Aorta (tissue), 5 donors: ENCODE measurements around the gene ADGRL1. TPM values are rescaled to one million over a fixed set of nuclear protein-coding genes. Genes with fewer than 3 reads are reported as not detected.

ENCODE experiments used
- ATAC-seq: fragments of 200-7000 bp; cut with Tn5 transposase; one replicate; pipeline ENCODE4 v1.9.1; 2022; ENCODE audit warnings: moderate library complexity; ENCODE audit not compliant: low FRiP score
- DNase-seq, 2 donors: peaks; one replicate each; pipeline ENCODE4 v3.0.0-alpha.2; 2020
- H3K27ac ChIP-seq, 2 donors: one replicate each; pipeline ENCODE4 v1.5.1; 2013; ENCODE audit warnings: low read length in 2 of 2, mild to moderate bottlenecking in 2 of 2, moderate library complexity in 2 of 2, control low read depth in 1 of 2, inconsistent platforms in 1 of 2, low read depth in 1 of 2
- H3K27me3 ChIP-seq, 2 donors: one replicate each; pipeline ENCODE4 v1.6.1; 2013; ENCODE audit warnings: control low read depth in 1 of 2, low read length in 1 of 2, mild to moderate bottlenecking in 1 of 2, moderate library complexity in 1 of 2; ENCODE audit not compliant: insufficient read depth in 2 of 2, control insufficient read depth in 1 of 2
- H3K36me3 ChIP-seq, 2 donors: one replicate each; pipeline ENCODE4 v1.6.1; 2013; ENCODE audit warnings: control low read depth in 1 of 2, low read length in 1 of 2, mild to moderate bottlenecking in 1 of 2; ENCODE audit not compliant: insufficient read depth in 2 of 2, control insufficient read depth in 1 of 2
- H3K4me1 ChIP-seq, 2 donors: one replicate each; pipeline ENCODE4 v1.6.1; 2013; ENCODE audit warnings: low read length in 2 of 2, control low read depth in 1 of 2, mild to moderate bottlenecking in 1 of 2, moderate library complexity in 1 of 2; ENCODE audit not compliant: insufficient read depth in 2 of 2, control insufficient read depth in 1 of 2
- H3K4me3 ChIP-seq, 2 donors: one replicate each; pipeline ENCODE4 v1.5.1; 2013; ENCODE audit warnings: low read length in 2 of 2, control low read depth in 1 of 2, mild to moderate bottlenecking in 1 of 2
- H3K9me3 ChIP-seq: one replicate; pipeline ENCODE4 v1.6.1; 2013; ENCODE audit warnings: mild to moderate bottlenecking, low read length; ENCODE audit not compliant: control insufficient read depth
- WGBS, 2 donors: extraction: QIAGEN DNeasy Blood & Tissue Kit; methylation state at CpG; one replicate each; pipeline ENCODE4 v1.1.7; 2013; 5-methylcytosine and 5-hydroxymethylcytosine counted together
- intact Hi-C, 2 donors: fragments of 100-400 bp; cut with DNase I; formaldehyde crosslinking; loops; one replicate each; pipeline versions ENCODE4 v1.14.2 to v1.15.0; 2022
- polyA plus RNA-seq, 2 donors: library from polyadenylated mRNA; stranded (reverse); fragments of 200-250 nt; gene quantifications; one replicate each; pipeline ENCODE4 v1.2.3, GENCODE V29; 2013
- total RNA-seq, 2 donors: library from RNA; stranded (reverse); fragmentation: NEBNext Ultra II Directional; extraction: Animal tissue kit (Norgen Biotek cat#: 25700); gene quantifications; one replicate each; pipeline ENCODE4 v1.2.1, GENCODE V29; 2021
- donor health status: healthy with polysubstance abuse.
- donor health status: Bipolar disorder and iron deficiency.
- donor health status: DM: no; HTN: no; CAD: no.
- donor health status: DM: no; HTN: no; CAD: no.
- donor health status: DM: yes; HTN: yes; CAD: no.

Gene ADGRL1
- total and polyA plus RNA-seq, 4 donors, result 5.3 to 26.3 (median 8.7) TPM

GRCh38 chr19:14155371-14155770 is 50.6 kb downstream of the ADGRL1 start:
- no peak for ATAC-seq
- no peaks in the 10 kb centered on the region for H3K9me3 ChIP-seq
- no peaks in the 10 kb centered on the region for H3K4me1 ChIP-seq
- H3K27ac ChIP-seq, result no peak overlapping the region
- peaks cover 0 to 4% of the 10 kb centered on the region in 2 donors for H3K36me3 ChIP-seq
- H3K27me3 ChIP-seq, result no peaks in the 10 kb centered on the region
- WGBS, 2 donors, result 96 to 99% methylated on average over 17 of the region's 17 CpGs
- H3K4me3 ChIP-seq, result no peak overlapping the region
- DNase-seq, result no peak
- intact Hi-C loops, result no loop called here

- Histone ChIP-seq H3K4me1 (no peaks in the 10 kb centered on the region), H3K27me3 (no peaks in the 10 kb centered on the region), H3K4me3 (no peak overlapping the region), H3K9me3 (no peaks in the 10 kb centered on the region), H3K27ac (no peak overlapping the region), H3K36me3 (peaks cover 0 to 4% of the 10 kb centered on the region in 2 donors)
- no peak for DNase-seq
- WGBS, 2 donors, result 92 to 93% methylated on average over 12 of the region's 12 CpGs
- intact Hi-C loops, result no loop called here
- ATAC-seq, result no peak
Measured at GRCh38 chr19:14152713-14153112, 53.3 kb downstream of the ADGRL1 start.

- Histone ChIP-seq H3K36me3 (peaks cover 0 to 1% of the 10 kb centered on the region in 2 donors), H3K27me3 (no peaks in the 10 kb centered on the region), H3K27ac (no peak overlapping the region), H3K9me3 (no peaks in the 10 kb centered on the region), H3K4me1 (no peaks in the 10 kb centered on the region), H3K4me3 (no peak overlapping the region)
- intact Hi-C loops, result no loop called here
- no peak for ATAC-seq
- WGBS, 2 donors, result 91 to 93% methylated on average over 41 to 47 of the region's 47 CpGs
- no peak for DNase-seq
Measured at GRCh38 chr19:14150770-14151661, 55.0 kb downstream of the ADGRL1 start.

GRCh38 chr19:14150041-14150769 is 55.8 kb downstream of the ADGRL1 start:
- Histone ChIP-seq H3K4me1 (no peaks in the 10 kb centered on the region), H3K27ac (no peak overlapping the region), H3K4me3 (no peak overlapping the region), H3K9me3 (no peaks in the 10 kb centered on the region), H3K27me3 (no peaks in the 10 kb centered on the region), H3K36me3 (no peaks in the 10 kb centered on the region)
- ATAC-seq, result peak; percentile 6
- intact Hi-C loops, result no loop called here
- DNase-seq, result no peak
- 47 to 54% methylated on average over 10 of the region's 10 CpGs for WGBS, 2 donors

GRCh38 chr19:14149509-14149994 is 56.4 kb downstream of the ADGRL1 start:
- ATAC-seq (peak; percentile 76), DNase-seq (peak; percentile 89 to 90)
- no peaks in the 10 kb centered on the region for H3K4me1 ChIP-seq
- 6 to 19% methylated on average over 20 to 21 of the region's 21 CpGs for WGBS, 2 donors
- no peaks in the 10 kb centered on the region for H3K9me3 ChIP-seq
- H3K27ac ChIP-seq, result peak overlapping the region in 1 of 2 donors; percentile 21
- H3K36me3 ChIP-seq, result no peaks in the 10 kb centered on the region
- intact Hi-C loops, result loop anchor here (2.0 to 10.0 kb wide), 3 partner anchors 135 to 323 kb away; no protein-coding TSS in a partner anchor
- no peak overlapping the region for H3K4me3 ChIP-seq
- no peaks in the 10 kb centered on the region for H3K27me3 ChIP-seq

- no peaks in the 10 kb centered on the region for H3K9me3 ChIP-seq
- H3K36me3 ChIP-seq, result no peaks in the 10 kb centered on the region
- no peak overlapping the region for H3K27ac ChIP-seq
- H3K4me3 ChIP-seq, result no peak overlapping the region
- 75% methylated on average over 13 of the region's 13 CpGs for WGBS, 2 donors
- intact Hi-C loops, result loop anchor here (2.0 to 10.0 kb wide), 3 partner anchors 136 to 323 kb away; no protein-coding TSS in a partner anchor
- H3K4me1 ChIP-seq, result no peaks in the 10 kb centered on the region
- ATAC-seq (no peak), DNase-seq (no peak)
- H3K27me3 ChIP-seq, result no peaks in the 10 kb centered on the region
Measured at GRCh38 chr19:14148751-14149410, 57.1 kb downstream of the ADGRL1 start.

GRCh38 chr19:14147797-14148605 is 58.0 kb downstream of the ADGRL1 start:
- H3K4me1 ChIP-seq, result no peaks in the 10 kb centered on the region
- WGBS, 2 donors, result 22 to 24% methylated on average over 20 of the region's 20 CpGs
- no peak overlapping the region for H3K4me3 ChIP-seq
- no peaks in the 10 kb centered on the region for H3K9me3 ChIP-seq
- peak; percentile 79 to 90 for DNase-seq
- no peak overlapping the region for H3K27ac ChIP-seq
- H3K36me3 ChIP-seq, result no peaks in the 10 kb centered on the region
- peak; percentile 90 for ATAC-seq
- intact Hi-C loops, result loop anchor here (2.0 to 10.0 kb wide), 3 partner anchors 137 to 324 kb away; no protein-coding TSS in a partner anchor
- no peaks in the 10 kb centered on the region for H3K27me3 ChIP-seq
